ENCODE results near the gene THAP4.

GRCh38 chr2:241547781-241548450 is 89.0 kb downstream of the THAP4 start:
- TF ChIP-seq CTCF (IDR thresholded peaks at IDR 0.05), result no peak
- no peak for TF ChIP-seq POLR2A (IDR thresholded peaks at IDR 0.05)
- TF ChIP-seq POLR2AphosphoS5 (IDR thresholded peaks at IDR 0.05), result no peak
- TF ChIP-seq EP300 (IDR thresholded peaks at IDR 0.05), result no peak
